GM18498 (cell line): ENCODE data around the gene SUN5.

ENCODE experiments used
- ATAC-seq: cut with Tn5 transposase; IDR thresholded peaks from one replicate; pipeline ENCODE4 v1.9.1; 2021; ENCODE audit warnings: mild to moderate bottlenecking, moderate library complexity; ENCODE audit not compliant: unreplicated experiment

The SUN5 gene

GRCh38 chr20:33014336-33015113 lies 10.3 kb upstream of the SUN5 start:
- no peak for ATAC-seq

GRCh38 chr20:33013701-33014326 lies 9.6 kb upstream of the SUN5 start:
- ATAC-seq: no peak

- no peak for ATAC-seq
Observed at GRCh38 chr20:33012327-33013189, 8.3 kb upstream of the SUN5 start.

DNA sequence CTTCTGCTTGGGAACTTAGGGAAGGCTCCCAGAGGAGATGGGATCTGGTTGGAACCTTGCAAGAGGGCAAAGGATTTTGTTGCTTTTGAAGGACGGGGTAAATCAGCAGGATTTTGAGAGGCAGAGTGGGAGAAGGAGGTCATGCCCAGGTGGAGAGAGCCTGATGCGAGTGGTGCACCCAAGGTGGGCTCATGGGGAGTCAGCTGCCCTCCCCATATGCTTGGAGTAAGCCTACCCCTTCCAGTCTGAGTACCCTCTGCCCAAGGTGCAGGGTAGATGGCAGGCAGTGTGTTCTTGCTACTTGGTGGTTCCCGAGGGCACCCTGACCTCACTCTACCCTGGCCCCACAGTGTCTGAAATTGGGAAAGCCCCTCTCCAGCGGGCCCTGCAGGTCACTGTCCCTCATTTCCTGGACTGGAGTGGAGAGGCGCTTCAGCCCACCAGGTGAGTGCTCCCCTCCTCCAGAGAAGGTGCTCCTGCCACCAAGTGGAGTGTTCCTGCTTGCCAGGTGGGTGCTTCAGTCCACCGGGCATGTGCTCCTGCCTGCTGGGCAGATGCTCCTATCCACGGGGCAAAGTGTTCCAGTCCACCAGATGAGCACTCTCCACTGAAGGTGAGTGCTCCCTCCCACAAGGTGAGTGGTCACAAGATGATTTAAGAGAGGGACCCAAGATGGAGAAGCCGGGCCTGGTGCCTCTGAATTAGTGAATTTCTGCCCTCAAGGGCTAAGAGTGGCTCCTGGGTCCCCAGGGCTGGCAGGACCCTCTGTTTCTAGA lies 6.6 kb upstream of the SUN5 start:
- ATAC-seq: no peak

GRCh38 chr20:33010133-33010504 lies 5.9 kb upstream of the SUN5 start:
- ATAC-seq: no peak

GRCh38 chr20:33009214-33010132 lies 5.2 kb upstream of the SUN5 start:
- ATAC-seq: no peak

DNA sequence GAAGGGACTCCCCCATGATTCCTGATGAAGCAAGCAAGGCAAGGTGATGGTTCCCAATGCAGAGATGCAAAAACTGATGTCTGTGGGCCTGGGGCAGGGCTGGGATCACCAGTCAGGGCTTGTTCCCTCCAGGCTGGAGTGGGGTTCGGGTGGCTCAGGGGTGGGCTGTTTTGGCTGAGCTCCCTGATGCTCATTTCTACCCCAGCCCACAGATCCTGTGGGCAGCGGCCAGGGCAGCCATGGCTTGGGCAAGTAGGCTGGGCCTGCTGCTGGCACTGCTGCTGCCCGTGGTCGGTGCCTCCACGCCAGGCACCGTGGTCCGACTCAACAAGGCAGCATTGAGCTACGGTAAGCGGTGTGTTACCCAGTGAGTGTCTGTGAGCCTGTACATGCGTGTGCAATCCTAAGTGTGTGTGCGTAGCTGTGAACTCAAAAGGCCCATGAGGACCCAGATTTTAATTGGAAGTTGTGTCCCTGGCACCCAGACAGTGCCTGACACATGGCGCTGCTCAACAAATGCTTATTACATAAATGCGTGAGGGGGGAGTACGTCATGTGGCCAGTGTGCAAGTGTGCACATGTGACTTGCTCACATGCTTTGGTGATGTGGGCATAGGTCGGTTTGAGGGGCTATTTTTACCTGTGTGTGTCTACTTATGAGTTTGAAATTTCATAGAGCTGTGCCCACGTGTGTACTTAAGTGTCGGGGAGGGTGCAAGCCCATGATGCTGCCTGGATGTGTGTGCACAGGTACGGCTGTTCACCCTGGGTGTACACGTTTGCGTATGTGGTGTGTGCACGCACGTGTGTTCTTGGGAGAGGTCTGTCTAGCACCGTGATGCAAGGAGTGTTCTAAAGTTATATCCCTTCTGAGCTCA lies 4.3 kb upstream of the SUN5 start:
- ATAC-seq: no peak

- no peak for ATAC-seq
Observed at GRCh38 chr20:33007376-33008335, 3.4 kb upstream of the SUN5 start, which contains the start of gene BPIFB2. Gene BPIFB2 (plus strand): TSS chr20:33007704. CDS start chr20:33008575, 871 bp downstream.

DNA sequence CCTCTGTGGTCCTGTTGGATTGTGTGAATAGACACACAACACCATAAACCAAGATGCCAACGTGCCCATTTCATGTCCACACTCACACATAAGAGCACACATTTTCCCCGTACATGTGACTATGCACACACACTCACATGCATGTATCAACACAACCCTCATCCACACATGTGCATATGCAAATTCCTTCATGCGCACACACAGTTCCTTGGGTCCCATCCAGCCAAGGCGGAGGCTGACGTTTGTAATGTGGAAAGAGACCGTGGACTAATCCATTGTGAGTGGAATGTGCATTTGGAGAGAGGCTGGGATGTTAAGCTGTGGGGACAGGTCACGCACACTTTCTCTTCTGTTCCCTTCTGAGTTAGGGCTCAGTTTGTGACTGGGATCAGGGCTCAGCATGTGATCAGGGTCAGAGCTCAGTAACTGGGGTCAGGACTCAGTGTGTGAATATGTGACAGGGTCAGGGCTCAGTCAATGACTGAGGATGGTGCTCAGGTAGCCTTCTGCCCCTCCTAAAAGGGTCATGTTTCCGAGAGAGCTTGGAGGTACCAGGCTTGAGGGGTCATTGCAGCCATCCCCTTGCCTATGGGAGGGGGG lies 2.6 kb upstream of the SUN5 start:
- no peak for ATAC-seq

DNA sequence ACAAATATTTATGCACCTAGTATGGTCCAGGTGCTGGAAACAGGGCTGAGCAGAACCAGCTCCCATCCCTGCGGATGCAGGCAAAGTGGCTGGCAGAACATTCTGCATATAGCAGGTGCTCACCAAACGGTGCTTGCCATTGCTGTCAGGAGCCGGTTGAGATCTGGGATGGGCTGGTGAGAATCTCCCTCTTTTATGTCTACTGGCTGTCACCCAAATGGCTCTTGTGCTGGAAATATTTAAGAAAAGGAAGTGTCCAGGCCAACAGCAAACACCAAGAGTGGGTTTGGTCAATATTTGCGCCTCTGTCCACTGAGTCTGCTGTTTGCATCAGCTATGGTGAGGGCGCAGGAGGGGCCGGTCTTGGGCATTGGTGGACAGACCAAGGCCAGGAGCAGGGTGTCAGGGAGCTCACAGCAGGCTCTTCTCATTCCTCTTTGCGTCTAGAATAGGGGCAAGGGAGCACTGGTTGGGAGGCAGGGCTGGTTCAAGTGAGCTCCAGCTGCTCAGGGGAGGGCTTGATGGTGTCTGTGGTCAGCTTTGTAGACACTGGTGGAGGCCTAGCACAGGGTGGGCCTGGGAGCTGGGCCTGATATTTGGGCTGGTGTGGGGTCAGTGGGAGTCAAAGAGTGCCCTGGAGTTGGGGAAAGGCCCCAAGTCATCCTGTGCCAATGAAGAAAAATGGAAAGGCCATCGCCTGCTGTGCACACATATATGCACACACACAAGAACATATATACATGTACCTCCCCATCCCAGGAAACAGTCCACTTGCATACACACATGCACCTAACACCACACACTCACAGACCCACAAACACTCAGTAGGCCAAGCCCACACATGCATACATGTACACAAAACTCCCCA lies 1.9 kb upstream of the SUN5 start:
- no peak for ATAC-seq

- no peak for ATAC-seq
Observed at GRCh38 chr20:33005132-33005566, 916 bp upstream of the SUN5 start.

DNA sequence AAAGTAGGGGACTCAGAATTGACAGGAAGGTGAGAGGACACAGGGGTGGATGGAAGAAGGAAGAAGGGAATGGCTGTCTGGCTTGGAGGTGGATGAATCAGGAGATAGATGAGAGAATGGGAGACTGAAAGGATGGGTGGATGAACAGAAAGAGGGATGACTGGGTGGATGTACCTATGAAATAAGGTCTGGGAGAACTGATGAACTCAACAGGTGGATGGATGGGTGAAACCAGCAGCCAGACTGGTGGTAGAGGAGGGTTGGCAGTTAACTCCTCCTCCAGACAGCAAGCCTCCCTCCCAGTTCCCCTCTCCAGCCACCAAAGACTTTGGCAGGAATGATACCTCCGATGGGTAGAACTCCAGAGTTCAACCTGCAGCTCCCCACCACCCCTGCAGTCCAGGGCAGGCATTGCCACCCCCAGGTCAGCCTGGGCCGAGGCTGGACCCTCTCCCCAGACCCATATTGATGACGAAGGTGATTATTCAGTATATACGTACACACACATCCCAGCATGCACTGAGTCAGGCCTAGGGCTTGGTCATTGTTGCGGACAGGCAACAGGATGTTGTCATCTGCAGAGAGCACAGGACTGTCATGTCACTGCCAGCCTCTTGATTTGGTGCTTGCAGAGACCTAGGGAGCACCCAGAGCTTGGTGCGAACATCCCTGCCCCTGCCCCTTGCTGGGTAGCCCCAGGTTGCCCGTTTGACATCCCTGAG lies 2.0 kb downstream of the SUN5 start:
- no peak for ATAC-seq

- ATAC-seq: no peak
Observed at GRCh38 chr20:33000802-33001466, 3.3 kb downstream of the SUN5 start.

DNA sequence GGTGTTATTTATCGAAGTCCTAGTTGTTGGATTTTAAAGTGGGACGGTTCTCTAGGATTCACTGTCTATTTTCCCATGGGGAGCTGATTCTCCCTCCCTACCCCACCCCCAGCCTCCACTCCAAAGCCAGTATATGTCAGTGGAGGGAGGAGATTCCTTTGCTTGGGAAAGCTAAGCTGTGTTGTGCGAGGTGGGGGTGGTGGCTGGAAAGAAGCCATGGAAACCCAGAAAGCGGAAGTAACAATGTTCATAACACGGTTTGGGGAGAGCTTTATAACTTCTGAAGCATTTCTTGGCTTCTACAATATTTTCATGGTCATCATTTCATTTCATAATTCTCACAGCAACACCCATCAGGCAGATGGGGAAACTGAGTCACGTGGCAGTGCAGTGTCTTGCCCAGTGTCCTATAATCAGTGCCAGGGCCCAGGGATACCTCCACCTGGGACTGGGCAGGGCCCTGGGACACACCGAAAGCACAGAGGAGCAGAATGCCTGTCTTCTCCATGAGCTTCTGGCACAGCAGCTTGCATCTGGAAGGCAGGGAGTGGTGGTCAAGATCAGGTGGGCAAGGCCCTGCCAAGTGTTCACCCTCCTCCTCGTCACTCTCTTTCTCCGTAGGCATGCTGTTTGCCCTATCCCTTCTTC lies 4.5 kb downstream of the SUN5 start:
- no peak for ATAC-seq

GRCh38 chr20:32997431-32997830 lies 6.8 kb downstream of the SUN5 start:
- no peak for ATAC-seq
